Heart right ventricle (tissue), 16 donors: ENCODE data around the gene C1S. TPM values are rescaled to one million over a fixed set of nuclear protein-coding genes. Genes with fewer than 3 reads are reported as not detected.
A peak's percentile ranks its signal among the peaks of the same experiment; 100 is the strongest.

Experiments used
- ATAC-seq, 8 donors: fragments of 200-7000 bp; cut with Tn5 transposase; one replicate each; pipeline ENCODE4 v1.9.1; 2020; ENCODE audit warnings: mild to moderate bottlenecking in 8 of 8, moderate library complexity in 8 of 8, moderate number of reproducible peaks in 1 of 8
- DNase-seq, 2 donors: peaks; one replicate each; pipeline ENCODE4 v3.0.0-alpha.2; 2020
- H3K27ac ChIP-seq, 10 donors: fragments of 200-600 bp; sonication (generic) in 2 of 10; one replicate each; pipeline versions ENCODE4 v1.5.0 to v1.8.0; 2020 to 2022; ENCODE audit warnings: mild to moderate bottlenecking in 3 of 10
- H3K27me3 ChIP-seq, 7 donors: fragments of 200-600 bp; one replicate each; pipeline ENCODE4 v1.8.0; 2021 to 2022; ENCODE audit warnings: mild to moderate bottlenecking in 2 of 7
- H3K36me3 ChIP-seq, 9 donors: fragments of 200-600 bp; sonication (generic) in 1 of 9; one replicate each; pipeline versions ENCODE4 v1.5.0 to v1.8.0; 2020 to 2022; ENCODE audit warnings: mild to moderate bottlenecking in 2 of 9
- H3K4me1 ChIP-seq, 9 donors: fragments of 200-600 bp; sonication (generic) in 1 of 9; one replicate each; pipeline versions ENCODE4 v1.5.0 to v1.8.0; 2020 to 2022; ENCODE audit warnings: mild to moderate bottlenecking in 4 of 9
- H3K4me3 ChIP-seq, 10 donors: fragments of 200-600 bp; sonication (generic) in 2 of 10; one replicate each; pipeline versions ENCODE4 v1.5.0 to v1.8.0; 2020 to 2022; ENCODE audit warnings: mild to moderate bottlenecking in 7 of 10, moderate library complexity in 2 of 10
- H3K9me3 ChIP-seq, 11 donors: fragments of 200-600 bp in 10 of 11; sonication (generic) in 2 of 11; one replicate each; pipeline versions ENCODE4 v1.5.0 to v1.8.0; 2013 to 2022; ENCODE audit warnings: mild to moderate bottlenecking in 2 of 11, control low read depth in 1 of 11, moderate library complexity in 1 of 11
- CTCF ChIP-seq, 9 donors: fragments of 200-600 bp; sonication (generic) in 2 of 9; IDR thresholded peaks; one replicate each; pipeline versions ENCODE4 v1.5.0 to v1.8.0; 2021 to 2022; ENCODE audit warnings: antibody characterized with exemption in 9 of 9, mild to moderate bottlenecking in 5 of 9, moderate library complexity in 1 of 9
- WGBS, 2 donors: extraction: QIAGEN DNeasy Blood & Tissue Kit; methylation state at CpG; one replicate each; pipeline ENCODE4 v1.1.7; 2013; ENCODE audit warnings: inconsistent platforms in 1 of 2; 5-methylcytosine and 5-hydroxymethylcytosine counted together
- intact Hi-C, 10 donors: fragments of 100-400 bp; cut with DNase I; formaldehyde crosslinking; loops; one replicate each; pipeline versions ENCODE4 v1.11.1 to v1.14.2; 2022
- polyA plus RNA-seq, 2 donors: library from polyadenylated mRNA; stranded (reverse); fragments of 200-250 nt; gene quantifications; one replicate each; pipeline ENCODE4 v1.2.3, GENCODE V29; 2013
- total RNA-seq, 10 donors: library from RNA; stranded (reverse); fragmentation: NEBNext Ultra II Directional in 3 of 10; extraction: Animal tissue kit (Norgen Biotek cat#: 25700) in 3 of 10; gene quantifications; one replicate each; pipeline versions ENCODE4 v1.2.1 to v1.2.4, GENCODE V29; 2021 to 2023
- donor health status: Arrhythmogenic right ventricular cardiomyopathy.
- donor health status: ischemic (EF 13 %, LVEDD 7.1; RV severe dilation, severe dysfunction).
- donor health status: healthy with polysubstance abuse.
- donor health status: DM: no; HTN: yes; CAD: no.
- donor health status: DM: no; HTN: no; CAD: no.
- donor health status: ischemic (EF 25% LVEDD 6.9; RV normal size, moderate dysfunction).
- donor health status: ischemic (EF 25% LVEDD 5.7; RV mildly dilated, moderate dysfunction).
- donor health status: healthy.
- donor health status: DM: yes; HTN: yes; CAD: no.
- donor health status: Ischemic cardiomyopathy.
- donor health status: ischemic (EF 35%, LVEDD 5.7; RV mildly dilated, moderate dysfunction).
- donor health status: nonischemic (EF 11% LVEDD 7.7; RV severe dilation, severe dysfunction).
- donor health status: DM: yes; HTN: yes; CAD: no.
- donor health status: PGD.
- donor health status: ischemic (EF 29% LVEDD 5.4; RV normal size, mild dysfunction).
- donor health status: nonischemic (EF 23%, LVEDD 6.1; RV moderate dilation, normal function).

Gene C1S
- total and polyA plus RNA-seq, 12 donors, result 25.1 to 151 (median 53.5) TPM

DNA sequence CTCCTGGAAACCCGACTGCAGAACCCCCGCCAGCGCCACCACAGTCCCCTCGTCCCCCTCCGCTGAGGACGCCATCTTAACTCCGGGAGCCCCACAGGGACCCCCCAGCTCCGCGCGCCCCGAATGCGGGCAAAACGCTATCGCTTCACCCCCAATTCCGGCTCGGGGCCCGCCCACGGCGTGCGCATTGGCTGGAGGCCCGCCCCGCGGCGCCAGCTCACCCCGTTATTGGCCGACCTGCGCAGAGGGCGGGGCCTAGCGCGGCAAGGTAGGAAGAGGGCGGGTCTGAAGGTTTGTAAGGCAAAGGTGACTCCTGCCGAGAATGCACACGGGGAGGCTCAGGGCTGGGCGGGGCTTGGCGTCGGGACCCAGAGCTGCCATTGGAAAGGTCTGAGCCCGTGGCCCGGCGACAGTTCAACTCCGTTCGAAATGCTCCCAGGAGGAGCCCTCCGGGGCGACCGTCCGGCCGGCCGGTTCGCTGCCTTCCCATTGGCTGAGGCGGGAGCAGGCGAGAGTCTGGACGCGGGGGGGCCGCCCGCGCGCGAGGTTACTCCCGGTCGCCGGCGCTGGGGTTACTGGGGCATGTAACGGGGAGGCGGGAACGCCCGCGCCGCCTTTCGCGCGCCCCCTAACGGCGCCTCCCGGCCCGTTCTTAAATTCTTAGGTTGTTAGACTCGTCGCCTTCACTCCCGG, 42.0 kb upstream of the C1S start, which contains the start of gene LPCAT3:
Gene LPCAT3, minus strand, starts transcription at position 127 of the 693 bp plus-strand sequence. Its CDS starts 52 bp downstream, at position 75.
- DNase-seq (peak; percentile 97 to 99), ATAC-seq (peak; percentile 95 to 98 (median 98))
- Histone ChIP-seq H3K27me3 (no peaks in the 10 kb centered on the region), H3K27ac (peak within 1 kb of the TSS; percentile 74 to 97 (median 90)), H3K4me3 (peak within 1 kb of the TSS; percentile 63 to 93 (median 72)), H3K4me1 (peaks cover 0 to 35% (median 21%) of the 10 kb centered on the region in 9 donors), H3K36me3 (peaks cover 0 to 19% (median 0%) of the 10 kb centered on the region in 9 donors), H3K9me3 (no peaks in the 10 kb centered on the region)
- intact Hi-C loops, result loop anchor here in 8 of 10 donors (1.0 to 10.0 kb wide), 6 partner anchors 24 to 74 kb away; partner anchors contain the start of genes EMG1 (in 6 of the 8), PHB2 (in 6 of the 8) and C12orf57 (in 1 of the 8)
- 0% methylated on average over 77 of the region's 77 CpGs for WGBS, 2 donors
- TF ChIP-seq CTCF (IDR thresholded peaks at IDR 0.05), result peak; percentile 85 to 97 (median 90)

DNA sequence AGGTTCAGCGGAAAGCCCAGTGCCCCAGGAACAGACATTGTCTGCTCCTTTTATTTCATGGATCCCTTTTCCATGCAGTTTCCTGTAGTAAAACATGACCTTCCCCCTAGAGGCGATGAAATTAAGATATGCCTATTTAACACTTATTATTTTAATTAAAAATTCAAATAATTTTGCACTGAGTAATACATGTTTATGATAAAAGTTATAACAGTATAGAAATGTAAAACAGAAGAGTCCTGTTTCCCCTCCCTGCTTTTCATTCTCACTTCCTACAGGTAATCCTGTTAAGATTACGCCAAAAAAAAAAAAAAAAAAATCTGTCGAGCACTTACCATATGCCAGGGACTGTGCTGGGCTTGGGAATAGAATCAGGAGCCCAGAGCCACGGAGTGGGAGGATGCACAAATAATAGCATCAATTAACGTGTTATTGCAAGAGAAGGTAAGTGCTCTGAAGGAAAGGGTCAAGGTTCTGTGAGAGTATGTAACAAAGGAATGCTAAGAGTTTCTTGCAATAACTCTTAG, 41.4 kb upstream of the C1S start:
- Histone ChIP-seq H3K27ac (peak overlapping the region in 9 of 10 donors; percentile 86 to 97 (median 90)), H3K4me3 (peak overlapping the region; percentile 63 to 93 (median 72)), H3K36me3 (peaks cover 0 to 13% (median 0%) of the 10 kb centered on the region in 9 donors), H3K9me3 (no peaks in the 10 kb centered on the region), H3K4me1 (peaks cover 0 to 35% (median 21%) of the 10 kb centered on the region in 9 donors), H3K27me3 (no peaks in the 10 kb centered on the region)
- no peak for ATAC-seq
- intact Hi-C loops, result loop anchor here in 8 of 10 donors (1.0 to 10.0 kb wide), 6 partner anchors 23 to 74 kb away; partner anchors contain the start of genes EMG1 (in 6 of the 8), PHB2 (in 6 of the 8) and C12orf57 (in 1 of the 8)
- no peak for DNase-seq
- 3 to 5% methylated on average over 6 of the region's 6 CpGs for WGBS, 2 donors
- TF ChIP-seq CTCF (IDR thresholded peaks at IDR 0.05), result peak in 3 of 9 donors; percentile 3 to 23 (median 16)

DNA sequence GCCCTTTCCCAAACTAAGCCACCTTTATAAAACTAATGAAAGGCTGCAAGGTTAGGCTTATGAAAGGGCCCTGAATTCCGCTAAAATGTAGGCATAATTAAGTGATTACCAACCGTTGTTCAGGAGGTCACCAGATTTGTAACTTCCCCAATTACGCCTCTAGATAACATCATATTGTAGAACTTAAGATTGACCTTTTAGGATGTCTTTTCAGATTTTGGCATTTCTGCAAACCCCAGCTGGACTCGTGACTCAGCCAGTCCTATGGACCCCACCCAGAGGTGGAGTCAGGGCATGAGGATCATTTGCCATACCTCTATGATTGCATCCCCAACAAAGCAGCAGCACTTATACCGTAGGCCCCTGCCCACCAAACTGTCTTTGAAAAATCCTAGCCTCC, 38.6 kb upstream of the C1S start:
- intact Hi-C loops, result no loop called here
- DNase-seq (no peak), ATAC-seq (no peak)
- WGBS, 2 donors, result 81 to 82% methylated on average over 5 of the region's 5 CpGs
- TF ChIP-seq CTCF (IDR thresholded peaks at IDR 0.05), result no peak
- Histone ChIP-seq H3K36me3 (no peaks in the 10 kb centered on the region), H3K27ac (no peak overlapping the region), H3K4me3 (no peak overlapping the region), H3K27me3 (no peaks in the 10 kb centered on the region), H3K9me3 (no peaks in the 10 kb centered on the region), H3K4me1 (peaks cover 0 to 18% (median 14%) of the 10 kb centered on the region in 9 donors)

DNA sequence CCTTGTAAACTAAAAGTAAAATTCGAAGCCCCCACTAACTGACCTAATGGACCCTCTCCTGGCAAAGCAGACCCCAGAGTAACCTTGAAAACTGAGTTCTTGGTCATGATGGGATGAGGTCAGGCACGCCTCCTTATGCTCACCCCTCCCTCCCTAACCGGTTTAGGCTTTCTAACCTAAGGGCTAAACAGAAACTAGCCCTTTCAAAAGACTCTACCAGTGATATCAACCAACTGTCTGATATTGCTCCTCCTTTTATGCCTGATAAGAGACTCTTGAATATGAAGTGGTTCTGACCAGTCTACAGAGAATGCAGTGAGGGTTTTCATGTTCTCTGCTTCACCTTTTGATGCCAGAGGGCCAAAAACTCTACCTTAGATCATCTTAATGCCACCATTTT, 37.4 kb upstream of the C1S start:
- intact Hi-C loops, result no loop called here
- no peaks in the 10 kb centered on the region for H3K36me3 ChIP-seq
- no peak for TF ChIP-seq CTCF (IDR thresholded peaks at IDR 0.05)
- peaks cover 0 to 9% (median 6%) of the 10 kb centered on the region in 9 donors for H3K4me1 ChIP-seq
- DNase-seq, result no peak
- no peaks in the 10 kb centered on the region for H3K27me3 ChIP-seq
- H3K4me3 ChIP-seq, result no peak overlapping the region
- no peak for ATAC-seq
- H3K9me3 ChIP-seq, result no peaks in the 10 kb centered on the region
- WGBS, 2 donors, result 85 to 88% methylated on average over 3 of the region's 3 CpGs
- H3K27ac ChIP-seq, result no peak overlapping the region
